K562 (cell line): ENCODE results near the gene FKBP7. TPM values are rescaled to one million over a fixed set of nuclear protein-coding genes. Genes with fewer than 3 reads are reported as not detected.

Experiments used
- AFF4 ChIP-seq: sonication (generic); formaldehyde crosslinking; IDR thresholded peaks from 2 replicates; pipeline ENCODE4 v1.8.0; 2023; ENCODE audit warnings: mild to moderate bottlenecking, missing genetic modification reagents
- CBX8 ChIP-seq: fragments of 200-600 bp; sonication (generic); IDR thresholded peaks from 2 replicates; pipeline ENCODE4 v1.6.1; 2012; ENCODE audit warnings: borderline replicate concordance, mixed run types, low read depth, mild to moderate bottlenecking, moderate library complexity, mixed read lengths, low read length, control low read depth, inconsistent platforms; ENCODE audit not compliant: poor library complexity, severe bottlenecking; ENCODE audit errors: extremely low read depth
- E4F1 ChIP-seq: fragments of 250-450 bp; sonication (Bioruptor Pico); IDR thresholded peaks from 2 replicates; pipeline ENCODE4 v1.5.0; 2021; ENCODE audit warnings: mild to moderate bottlenecking, borderline replicate concordance
- ELF4 ChIP-seq: fragments of 450-650 bp; formaldehyde crosslinking; IDR thresholded peaks from 2 replicates; pipeline ENCODE4 v1.4.0; 2022; ENCODE audit warnings: missing genetic modification characterization
- HMBOX1 ChIP-seq: sonication (generic); IDR thresholded peaks from 2 replicates; pipeline ENCODE4 v1.6.1; 2016
- IRF9 ChIP-seq: fragments of 450-650 bp; IDR thresholded peaks from 2 replicates; pipeline ENCODE4 v1.6.1; 2016; ENCODE audit warnings: missing biosample characterization, missing genetic modification characterization
- NR2F6 ChIP-seq: fragments of 450-650 bp; formaldehyde crosslinking; IDR thresholded peaks from 2 replicates; pipeline ENCODE4 v1.4.0; 2020; ENCODE audit warnings: mild to moderate bottlenecking
- NRF1 ChIP-seq, 2 experiments: fragments of 450-650 bp; IDR thresholded peaks in 1 of 2; conservative IDR thresholded peaks in 1 of 2; 2 replicates each; pipeline ENCODE4 v1.6.1; 2014; ENCODE audit warnings: mild to moderate bottlenecking in 2 of 2
- PBX2 ChIP-seq, 2 experiments: IDR thresholded peaks in 1 of 2; conservative IDR thresholded peaks in 1 of 2; 2 replicates each; pipeline ENCODE4 v1.6.1; 2016; ENCODE audit warnings: low read depth in 2 of 2, mild to moderate bottlenecking in 1 of 2, missing compliant biosample characterization in 1 of 2, missing genetic modification characterization in 1 of 2, moderate library complexity in 1 of 2
- RUNX1 ChIP-seq: sonication (generic); IDR thresholded peaks from 2 replicates; pipeline ENCODE4 v1.6.1; 2016; ENCODE audit warnings: antibody characterized with exemption, low read depth
- TAL1 ChIP-seq: fragments of 450-650 bp; IDR thresholded peaks from 2 replicates; pipeline ENCODE4 v1.6.1; 2016; ENCODE audit warnings: mild to moderate bottlenecking
- TEAD1 ChIP-seq, 2 experiments: fragments of 450-650 bp in 1 of 2; sonication (generic) in 1 of 2; formaldehyde crosslinking; IDR thresholded peaks; 2 replicates each; pipeline versions ENCODE4 v1.4.0 to v1.8.0; 2020 to 2022; ENCODE audit warnings: mild to moderate bottlenecking in 2 of 2, missing genetic modification reagents in 1 of 2
- ZBED1 ChIP-seq: IDR thresholded peaks from 2 replicates; pipeline ENCODE4 v1.6.1; 2014
- ZNF277 ChIP-seq: fragments of 250-450 bp; sonication (Bioruptor Pico); IDR thresholded peaks from 2 replicates; pipeline ENCODE4 v1.8.0; 2022; ENCODE audit warnings: inconsistent platforms, mild to moderate bottlenecking, moderate library complexity, borderline replicate concordance
- ZNF668 ChIP-seq: fragments of 250-450 bp; sonication (Bioruptor Pico); IDR thresholded peaks from 2 replicates; pipeline ENCODE4 v1.8.0; 2022; ENCODE audit warnings: mild to moderate bottlenecking, inconsistent platforms
- polyA plus RNA-seq, 8 experiments: library from polyadenylated mRNA; depleted of rRNA in 4 of 8; stranded (reverse) in 5 of 8; unstranded in 3 of 8; fragments of >200 nt; fragmentation: Nextera tagmentation in 2 of 8; fragmentation: Illumina TruSeq in 1 of 8; extraction: Ambion mirVana in 2 of 8; extraction: Trizol in 1 of 8; gene quantifications; 2 replicates each; pipeline versions ENCODE4 v1.2.1 to v1.2.3, GENCODE V29; 2011 to 2014; ENCODE audit warnings: inconsistent platforms in 1 of 8, missing spikeins in 1 of 8
- total RNA-seq, 7 experiments: library from RNA; depleted of rRNA in 6 of 7; stranded (reverse); fragments of >200 nt in 6 of 7; fragmentation: Illumina TruSeq in 2 of 7; extraction: Trizol in 2 of 7; gene quantifications; 2 replicates each; pipeline versions ENCODE4 v1.2.1 to v1.2.3, GENCODE V29; 2011 to 2021; ENCODE audit warnings: low replicate concordance in 1 of 7

The FKBP7 gene
- total and polyA plus RNA-seq, 9 of the 15 experiments (the other 6 are each of a cell fraction or from before 2014, with no cell fraction given): 6.1 to 23.2 (median 19.0) TPM

- TF ChIP-seq IRF9 (tag): no peak
- no peak for TF ChIP-seq ZBED1
- TF ChIP-seq NR2F6 (CRISPR knock-in tag): no peak
- TF ChIP-seq HMBOX1: peak; percentile 87; the same call in 1 of the 2 replicates
- no peak for TF ChIP-seq RUNX1
- TF ChIP-seq ZNF277: no peak
- no peak for TF ChIP-seq CBX8
- TF ChIP-seq AFF4 (CRISPR knock-in tag): no peak
- no peak for TF ChIP-seq NRF1 (conservative IDR thresholded peaks at IDR 0.05 in 1 of 2, IDR thresholded peaks at IDR 0.05 in 1 of 2)
- TF ChIP-seq TEAD1 (CRISPR knock-in tag; IDR thresholded peaks at IDR 0.05): no peak
- TF ChIP-seq ZNF668: no peak
- TF ChIP-seq TAL1: peak; percentile 16; the same call in 1 of the 2 replicates
- TF ChIP-seq PBX2 (CRISPR knock-in tag; IDR thresholded peaks at IDR 0.05; ENCODE audit: low read depth): no peak
- TF ChIP-seq PBX2 (tag; conservative IDR thresholded peaks at IDR 0.05; ENCODE audit: low read depth): 0 out of 2 replicates have a peak, but pooled peaks have one; percentile 15
- TF ChIP-seq ELF4 (CRISPR knock-in tag): no peak
- no peak for TF ChIP-seq E4F1 (CRISPR knock-in tag)
These were observed 13.2 kb upstream of the FKBP7 start (continued) for GRCh38 chr2:178491612-178492011.
